ENCODE results near the gene KCNQ1. TPM values are rescaled to one million over a fixed set of nuclear protein-coding genes. Genes with fewer than 3 reads are reported as not detected.

The KCNQ1 gene
- total RNA-seq, 1 experiment from 2014 or later, result 2.3 TPM

DNA sequence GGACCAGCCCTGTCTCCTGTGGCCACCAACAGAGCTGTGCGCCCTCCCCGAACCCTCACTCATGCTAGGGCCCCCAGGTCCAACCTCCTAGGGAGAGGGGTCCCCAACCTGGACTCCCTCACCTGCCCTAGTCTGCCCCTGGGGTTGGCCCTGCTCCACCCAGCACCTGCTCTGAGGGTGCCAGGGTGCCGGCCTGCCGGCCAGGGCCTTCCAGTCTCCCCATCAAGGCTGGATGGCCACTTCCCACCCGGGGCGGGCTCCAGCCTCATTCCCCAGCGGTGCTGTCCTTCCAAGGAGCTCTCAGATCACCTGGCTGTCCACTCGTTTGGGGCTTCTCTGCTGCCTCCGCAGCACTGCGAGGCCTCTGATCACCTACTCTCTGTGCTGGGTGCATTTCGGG lies 401.7 kb downstream of the KCNQ1 start:
- no peak overlapping the region for H2AFZ ChIP-seq (ENCODE audit: low read length)
- H3K4me1 Mint-ChIP-seq, result peaks cover 3 to 10% of the 10 kb centered on the region in 2 experiments; a peak in 2 of 4 replicates
- no peaks in the 10 kb centered on the region for H3K79me1 ChIP-seq (ENCODE audit: insufficient read depth, low read depth, low read length, poor library complexity, severe bottlenecking)
- H3K36me3 Mint-ChIP-seq (ENCODE audit: insufficient read depth in 1 of 3, low read depth in 3 of 3), result no peaks in the 10 kb centered on the region
- H4K8ac ChIP-seq (replicated peaks; ENCODE audit: insufficient read length, low read depth, low read length), result no peak overlapping the region
- no peak overlapping the region for H3T11ph ChIP-seq (ENCODE audit: low read length)
- H2BK12ac ChIP-seq (ENCODE audit: insufficient read length, low read depth, low read length), result no peak overlapping the region
- H2BK120ac ChIP-seq (ENCODE audit: low read depth, low read length, poor library complexity, severe bottlenecking), result no peak overlapping the region
- no peaks in the 10 kb centered on the region for H4K20me1 ChIP-seq (ENCODE audit: control insufficient read depth, insufficient read depth, insufficient read length)
- H2BK20ac ChIP-seq (ENCODE audit: low read depth, low read length, poor library complexity, severe bottlenecking), result no peak overlapping the region
- H3K4ac ChIP-seq (ENCODE audit: low read depth, low read length), result no peak overlapping the region
- H3K79me2 ChIP-seq (ENCODE audit: insufficient read depth, low read length), result no peaks in the 10 kb centered on the region
- no peak overlapping the region for H4K5ac ChIP-seq (ENCODE audit: insufficient read length, low read depth, low read length)
- no peak overlapping the region for H3K56ac ChIP-seq (ENCODE audit: insufficient read length, low read depth, low read length)
- H3K4me3 Mint-ChIP-seq, result no peak overlapping the region
- H3K23ac ChIP-seq (ENCODE audit: insufficient read length, low read depth, low read length), result no peak overlapping the region
- H3K27me3 Mint-ChIP-seq (ENCODE audit: low read depth), result peaks cover 54% of the 10 kb centered on the region
- TF ChIP-seq, protein P1, sequence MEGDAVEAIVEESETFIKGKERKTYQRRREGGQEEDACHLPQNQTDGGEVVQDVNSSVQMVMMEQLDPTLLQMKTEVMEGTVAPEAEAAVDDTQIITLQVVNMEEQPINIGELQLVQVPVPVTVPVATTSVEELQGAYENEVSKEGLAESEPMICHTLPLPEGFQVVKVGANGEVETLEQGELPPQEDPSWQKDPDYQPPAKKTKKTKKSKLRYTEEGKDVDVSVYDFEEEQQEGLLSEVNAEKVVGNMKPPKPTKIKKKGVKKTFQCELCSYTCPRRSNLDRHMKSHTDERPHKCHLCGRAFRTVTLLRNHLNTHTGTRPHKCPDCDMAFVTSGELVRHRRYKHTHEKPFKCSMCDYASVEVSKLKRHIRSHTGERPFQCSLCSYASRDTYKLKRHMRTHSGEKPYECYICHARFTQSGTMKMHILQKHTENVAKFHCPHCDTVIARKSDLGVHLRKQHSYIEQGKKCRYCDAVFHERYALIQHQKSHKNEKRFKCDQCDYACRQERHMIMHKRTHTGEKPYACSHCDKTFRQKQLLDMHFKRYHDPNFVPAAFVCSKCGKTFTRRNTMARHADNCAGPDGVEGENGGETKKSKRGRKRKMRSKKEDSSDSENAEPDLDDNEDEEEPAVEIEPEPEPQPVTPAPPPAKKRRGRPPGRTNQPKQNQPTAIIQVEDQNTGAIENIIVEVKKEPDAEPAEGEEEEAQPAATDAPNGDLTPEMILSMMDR (conservative IDR thresholded peaks at IDR 0.05), result no peak
- H2AK5ac ChIP-seq (ENCODE audit: insufficient read length, low read length), result no peak overlapping the region
- WGBS (ENCODE audit: extremely low coverage, insufficient read length, low lambda C conversion rate), result no CpG with 5 or more reads among the region's 11 CpGs
- H4K91ac ChIP-seq (ENCODE audit: insufficient read length, low read depth, low read length), result peak overlapping the region; percentile 16
- H3K27ac ChIP-seq (ENCODE audit: insufficient read length, low read depth, low read length), result no peak overlapping the region
- no peak overlapping the region for H3K18ac ChIP-seq (ENCODE audit: insufficient read length, low read depth, low read length)
- no peaks in the 10 kb centered on the region; the same call in 1 of the 2 replicates for H3K27me3 ChIP-seq (ENCODE audit: insufficient read depth, low read length)
- H3K14ac ChIP-seq (ENCODE audit: insufficient read depth, low read length), result no peak overlapping the region; the same call in 1 of the 2 replicates
- no peak overlapping the region for H3K27ac Mint-ChIP-seq
- H3K23me2 ChIP-seq (ENCODE audit: insufficient read length, low read depth, low read length, poor library complexity, severe bottlenecking), result no peaks in the 10 kb centered on the region
- H2BK5ac ChIP-seq (ENCODE audit: insufficient read length, low read length), result no peak overlapping the region
- no peak for DNase-seq
- H3K9ac ChIP-seq (ENCODE audit: extremely low read depth, insufficient read length, low read length), result no peak overlapping the region
- H3K9me3 Mint-ChIP-seq, result no peaks in the 10 kb centered on the region
- no peak overlapping the region for H3K4me2 ChIP-seq (ENCODE audit: insufficient read depth, insufficient read length, low read length)
- no peak overlapping the region for H2BK15ac ChIP-seq (ENCODE audit: low read depth, low read length)
- no peaks in the 10 kb centered on the region for H3K4me1 ChIP-seq (ENCODE audit: insufficient read depth, low read length)
- H3K9me3 ChIP-seq (ENCODE audit: control insufficient read depth, low read depth, low read length), result no peaks in the 10 kb centered on the region

Data from H9 (cell line).